HepG2 (cell line): ENCODE measurements around the gene CD79A. TPM values are rescaled to one million over a fixed set of nuclear protein-coding genes. Genes with fewer than 3 reads are reported as not detected.

ENCODE experiments used
- ATAC-seq: fragments of 200-7000 bp; cut with Tn5 transposase; 3 replicates; pipeline ENCODE4 v1.9.1; 2020; ENCODE audit warnings: mild to moderate bottlenecking, moderate library complexity
- BruUV-seq: library from RNA; stranded (reverse); fragments of 400-500 nt; replicated peaks from 2 replicates; lab custom pipeline; 2021; lab: Mats Ljungman, UMichigan
- CTCF ChIA-PET: fragments of 300-600 bp; formaldehyde crosslinking; extraction: SDS; loops from one replicate; lab custom pipeline; 2021; ENCODE audit warnings: low total read pairs, inconsistent platforms, low intra/inter-chr PET ratio; lab: Yijun Ruan, JAX
- POLR2A ChIA-PET: fragments of 350-600 bp; sonication (Branson Sonifier 250); formaldehyde crosslinking; loops from one replicate; lab custom pipeline; 2020; ENCODE audit warnings: antibody characterized with exemption, inconsistent platforms; lab: Yijun Ruan, JAX
- DNase-seq: peaks from one replicate; pipeline ENCODE4 v3.0.0-alpha.2; 2015; ENCODE audit warnings: low spot score
- FAIRE-seq: peaks from 3 replicates; lab custom pipeline; 2011; peaks lifted over from hg19 to GRCh38; lab: Jason Lieb, UNC
- H2AFZ ChIP-seq: one replicate; pipeline ENCODE4 v1.6.1; 2011; ENCODE audit warnings: low read length, inconsistent platforms
- H3K27ac ChIP-seq: fragments of 300-600 bp; 3 replicates; pipeline ENCODE4 v1.8.0; 2011; ENCODE audit warnings: mixed run types, mild to moderate bottlenecking, mixed read lengths, low read length, inconsistent platforms; ENCODE audit not compliant: insufficient read depth; ENCODE audit errors: extremely low read length
- H3K27me3 ChIP-seq, 2 experiments: fragments of 200-600 bp in 1 of 2; 2 replicates in 1 of 2; 3 replicates in 1 of 2; pipeline versions ENCODE4 v1.6.0 to v1.8.0; 2011; ENCODE audit warnings: low read length in 2 of 2, mild to moderate bottlenecking in 2 of 2, moderate library complexity in 2 of 2, inconsistent platforms in 1 of 2; ENCODE audit not compliant: insufficient read depth in 2 of 2, control insufficient read depth in 1 of 2
- H3K36me3 ChIP-seq, 2 experiments: fragments of 200-600 bp in 1 of 2; replicated peaks in 1 of 2; 2 replicates in 1 of 2; 3 replicates in 1 of 2; pipeline versions ENCODE4 v1.5.1 to v1.8.0; 2011; ENCODE audit warnings: low read length in 2 of 2, inconsistent platforms in 1 of 2; ENCODE audit not compliant: insufficient read depth in 2 of 2, control insufficient read depth in 1 of 2
- H3K4me1 ChIP-seq: 2 replicates; pipeline ENCODE4 v1.5.1; 2012; ENCODE audit warnings: low read length, inconsistent platforms; ENCODE audit not compliant: insufficient read depth
- H3K4me2 ChIP-seq: 2 replicates; pipeline ENCODE4 v1.6.0; 2011; ENCODE audit warnings: low read depth, low read length, inconsistent platforms
- H3K4me3 ChIP-seq, 3 experiments: fragments of 200-600 bp in 1 of 3; sonication (generic), shearing (Covaris generic) in 1 of 3; replicated peaks in 1 of 3; 2 replicates each; pipeline ENCODE4 v1.5.1; 2011 to 2016; ENCODE audit warnings: low read length in 3 of 3, inconsistent platforms in 2 of 3, low read depth in 2 of 3, mild to moderate bottlenecking in 2 of 3, control low read depth in 1 of 3, mixed read lengths in 1 of 3; ENCODE audit not compliant: insufficient read depth in 1 of 3
- H3K79me2 ChIP-seq: one replicate; pipeline ENCODE4 v1.6.1; 2011; ENCODE audit warnings: low read length, inconsistent platforms; ENCODE audit not compliant: insufficient read depth
- H3K9ac ChIP-seq: 2 replicates; pipeline ENCODE4 v1.6.0; 2011; ENCODE audit warnings: mild to moderate bottlenecking, low read depth, low read length, inconsistent platforms; ENCODE audit not compliant: insufficient read depth
- H3K9me3 ChIP-seq: 2 replicates; pipeline ENCODE4 v1.5.1; 2012; ENCODE audit warnings: mild to moderate bottlenecking, low read length
- H4K20me1 ChIP-seq: 2 replicates; pipeline ENCODE4 v1.6.0; 2011; ENCODE audit warnings: inconsistent platforms, mild to moderate bottlenecking, low read length, moderate library complexity; ENCODE audit not compliant: insufficient read depth
- AHDC1 ChIP-seq: sonication (generic); formaldehyde crosslinking; IDR thresholded peaks from 2 replicates; pipeline ENCODE4 v1.5.1; 2020; ENCODE audit warnings: mild to moderate bottlenecking, missing genetic modification reagents, borderline replicate concordance
- AKAP8 ChIP-seq: sonication (generic); formaldehyde crosslinking; IDR thresholded peaks from 2 replicates; pipeline ENCODE4 v1.5.1; 2020; ENCODE audit warnings: mild to moderate bottlenecking, missing genetic modification reagents
- SP2 ChIP-seq: sonication (generic); formaldehyde crosslinking; IDR thresholded peaks from 2 replicates; pipeline ENCODE4 v1.5.1; 2020; ENCODE audit warnings: mild to moderate bottlenecking, missing genetic modification reagents
- TOPORS ChIP-seq: sonication (generic); formaldehyde crosslinking; IDR thresholded peaks from 2 replicates; pipeline ENCODE4 v1.8.0; 2023; ENCODE audit warnings: mild to moderate bottlenecking, missing genetic modification reagents
- U2AF2 ChIP-seq: fragments of 200-400 bp; formaldehyde crosslinking; IDR thresholded peaks from 2 replicates; pipeline ENCODE4 v1.6.1; 2017; ENCODE audit warnings: low read depth, mild to moderate bottlenecking, low read length
- ZFAT ChIP-seq: sonication (generic); formaldehyde crosslinking; conservative IDR thresholded peaks from 2 replicates; pipeline ENCODE4 v1.8.1; 2023; ENCODE audit warnings: missing genetic modification reagents, inconsistent platforms
- ZSCAN5A ChIP-seq: sonication (generic); formaldehyde crosslinking; IDR thresholded peaks from 2 replicates; pipeline ENCODE4 v1.8.0; 2022; ENCODE audit warnings: mild to moderate bottlenecking, missing genetic modification reagents, borderline replicate concordance
- WGBS: methylation state at CpG from one replicate; pipeline ENCODE4 v1.1.6; 2017; ENCODE audit warnings: low lambda C conversion rate; 5-methylcytosine and 5-hydroxymethylcytosine counted together
- in situ Hi-C: cut with HindIII; loops from 2 replicates; pipeline ENCODE4 v1.10.0; 2017; ENCODE audit warnings: low pct_unique_long_range_greater_than_20kb; ENCODE audit not compliant: extremely low pct_ligation_motif_present
- intact Hi-C: fragments of 100-400 bp; cut with micrococcal nuclease; formaldehyde crosslinking; loops from one replicate; pipeline ENCODE4 v1.10.0; 2022; ENCODE audit not compliant: unreplicated experiment
- polyA plus RNA-seq, 8 experiments: library from polyadenylated mRNA; depleted of rRNA in 3 of 8; stranded (reverse) in 7 of 8; unstranded in 1 of 8; fragments of >200 nt; fragmentation: Illumina TruSeq in 4 of 8; extraction: Trizol in 4 of 8; gene quantifications; 2 replicates each; pipeline versions ENCODE4 v1.2.1 to v1.2.3, GENCODE V29; 2011 to 2016; ENCODE audit warnings: low read depth in 4 of 8, missing spikeins in 1 of 8, mixed read lengths in 1 of 8; ENCODE audit not compliant: insufficient read depth in 1 of 8
- total RNA-seq, 5 experiments: library from RNA; depleted of rRNA; stranded (reverse); fragments of >200 nt; fragmentation: Illumina TruSeq; extraction: Trizol; gene quantifications; 2 replicates each; pipeline ENCODE4 v1.2.3, GENCODE V29; 2016; ENCODE audit warnings: low read depth in 1 of 5
- TF ChIP-seq, protein P1 (sequence below): sonication (generic); formaldehyde crosslinking; IDR thresholded peaks from 2 replicates; pipeline ENCODE4 v1.5.0; 2020; ENCODE audit warnings: mild to moderate bottlenecking, missing genetic modification reagents
- TF ChIP-seq, protein P2 (sequence below): sonication (generic); formaldehyde crosslinking; IDR thresholded peaks from 2 replicates; pipeline ENCODE4 v1.4.0; 2020; ENCODE audit warnings: missing genetic modification reagents, mild to moderate bottlenecking, borderline replicate concordance
- TF ChIP-seq, protein P3 (sequence below): sonication (generic); formaldehyde crosslinking; IDR thresholded peaks from 2 replicates; pipeline ENCODE4 v1.4.0; 2020; ENCODE audit warnings: mild to moderate bottlenecking, missing genetic modification reagents

CD79A gene
- total and polyA plus RNA-seq, 2 of the 13 experiments (the other 11 are each of a cell fraction or from before 2014, with no cell fraction given), result 0.24 to 0.33 TPM

- 0% methylated on average over 2 of the region's 2 CpGs for WGBS
- peaks cover under 1% of the 10 kb centered on the region for H3K4me1 ChIP-seq
- DNase-seq, result no peak
- intact Hi-C loops (no loop called here), in situ Hi-C loops (no loop called here)
- no TSS peak for BruUV-seq
- ATAC-seq, result no peak
- no peaks in the 10 kb centered on the region for H3K9me3 ChIP-seq
- TF ChIP-seq AKAP8, result no peak
- TF ChIP-seq, protein P1, sequence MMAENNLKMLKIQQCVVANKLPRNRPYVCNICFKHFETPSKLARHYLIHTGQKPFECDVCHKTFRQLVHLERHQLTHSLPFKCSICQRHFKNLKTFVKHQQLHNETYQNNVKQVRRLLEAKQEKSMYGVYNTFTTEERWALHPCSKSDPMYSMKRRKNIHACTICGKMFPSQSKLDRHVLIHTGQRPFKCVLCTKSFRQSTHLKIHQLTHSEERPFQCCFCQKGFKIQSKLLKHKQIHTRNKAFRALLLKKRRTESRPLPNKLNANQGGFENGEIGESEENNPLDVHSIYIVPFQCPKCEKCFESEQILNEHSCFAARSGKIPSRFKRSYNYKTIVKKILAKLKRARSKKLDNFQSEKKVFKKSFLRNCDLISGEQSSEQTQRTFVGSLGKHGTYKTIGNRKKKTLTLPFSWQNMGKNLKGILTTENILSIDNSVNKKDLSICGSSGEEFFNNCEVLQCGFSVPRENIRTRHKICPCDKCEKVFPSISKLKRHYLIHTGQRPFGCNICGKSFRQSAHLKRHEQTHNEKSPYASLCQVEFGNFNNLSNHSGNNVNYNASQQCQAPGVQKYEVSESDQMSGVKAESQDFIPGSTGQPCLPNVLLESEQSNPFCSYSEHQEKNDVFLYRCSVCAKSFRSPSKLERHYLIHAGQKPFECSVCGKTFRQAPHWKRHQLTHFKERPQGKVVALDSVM, result no peak
- TF ChIP-seq TOPORS (CRISPR knock-in tag), result no peak
- no peak for TF ChIP-seq AHDC1 (CRISPR knock-in tag)
- TF ChIP-seq, protein P2, sequence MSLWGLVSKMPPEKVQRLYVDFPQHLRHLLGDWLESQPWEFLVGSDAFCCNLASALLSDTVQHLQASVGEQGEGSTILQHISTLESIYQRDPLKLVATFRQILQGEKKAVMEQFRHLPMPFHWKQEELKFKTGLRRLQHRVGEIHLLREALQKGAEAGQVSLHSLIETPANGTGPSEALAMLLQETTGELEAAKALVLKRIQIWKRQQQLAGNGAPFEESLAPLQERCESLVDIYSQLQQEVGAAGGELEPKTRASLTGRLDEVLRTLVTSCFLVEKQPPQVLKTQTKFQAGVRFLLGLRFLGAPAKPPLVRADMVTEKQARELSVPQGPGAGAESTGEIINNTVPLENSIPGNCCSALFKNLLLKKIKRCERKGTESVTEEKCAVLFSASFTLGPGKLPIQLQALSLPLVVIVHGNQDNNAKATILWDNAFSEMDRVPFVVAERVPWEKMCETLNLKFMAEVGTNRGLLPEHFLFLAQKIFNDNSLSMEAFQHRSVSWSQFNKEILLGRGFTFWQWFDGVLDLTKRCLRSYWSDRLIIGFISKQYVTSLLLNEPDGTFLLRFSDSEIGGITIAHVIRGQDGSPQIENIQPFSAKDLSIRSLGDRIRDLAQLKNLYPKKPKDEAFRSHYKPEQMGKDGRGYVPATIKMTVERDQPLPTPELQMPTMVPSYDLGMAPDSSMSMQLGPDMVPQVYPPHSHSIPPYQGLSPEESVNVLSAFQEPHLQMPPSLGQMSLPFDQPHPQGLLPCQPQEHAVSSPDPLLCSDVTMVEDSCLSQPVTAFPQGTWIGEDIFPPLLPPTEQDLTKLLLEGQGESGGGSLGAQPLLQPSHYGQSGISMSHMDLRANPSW (CRISPR knock-in tag), result no peak
- no peak for TF ChIP-seq U2AF2
- TF ChIP-seq SP2 (CRISPR knock-in tag), result no peak
- no peak for TF ChIP-seq ZSCAN5A (CRISPR knock-in tag)
- TF ChIP-seq ZFAT (CRISPR knock-in tag), result no peak
- TF ChIP-seq, protein P3, sequence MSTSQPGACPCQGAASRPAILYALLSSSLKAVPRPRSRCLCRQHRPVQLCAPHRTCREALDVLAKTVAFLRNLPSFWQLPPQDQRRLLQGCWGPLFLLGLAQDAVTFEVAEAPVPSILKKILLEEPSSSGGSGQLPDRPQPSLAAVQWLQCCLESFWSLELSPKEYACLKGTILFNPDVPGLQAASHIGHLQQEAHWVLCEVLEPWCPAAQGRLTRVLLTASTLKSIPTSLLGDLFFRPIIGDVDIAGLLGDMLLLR (CRISPR knock-in tag), result no peak
- H3K79me2 ChIP-seq, result no peaks in the 10 kb centered on the region
- H3K4me2 ChIP-seq, result no peak overlapping the region
- no peak overlapping the region for H3K4me3 ChIP-seq
- no peak overlapping the region for H3K9ac ChIP-seq
- no peak overlapping the region for H3K27ac ChIP-seq
- CTCF ChIA-PET, result no interaction called here
- POLR2A ChIA-PET, result no interaction called here
- H3K27me3 ChIP-seq, result peaks cover 1 to 49% of the 10 kb centered on the region in 2 experiments; a peak in 4 of 5 replicates
- no peak overlapping the region for H2AFZ ChIP-seq
- no peaks in the 10 kb centered on the region for H4K20me1 ChIP-seq
- H3K36me3 ChIP-seq, result no peaks in the 10 kb centered on the region
- FAIRE-seq, result no peak
These were observed 23.3 kb upstream of the CD79A start for GRCh38 chr19:41853768-41854167.
